Spleen (tissue), 11 donors: Measurements from ENCODE around the gene ZDHHC7. TPM values are rescaled to one million over a fixed set of nuclear protein-coding genes. Genes with fewer than 3 reads are reported as not detected.

Source experiments
- DNase-seq: peaks from one replicate; pipeline ENCODE4 v3.0.0-alpha.2; 2020
- H3K27ac ChIP-seq, 8 donors: fragments of 200-600 bp; sonication (generic) in 7 of 8; 1 replicate in 4 of 8; 2 replicates in 4 of 8; pipeline versions ENCODE4 v1.5.0 to v1.8.0; 2016 to 2021; ENCODE audit warnings: inconsistent platforms in 4 of 8, mild to moderate bottlenecking in 4 of 8, moderate library complexity in 1 of 8
- H3K27me3 ChIP-seq, 7 donors: fragments of 200-600 bp; sonication (generic) in 6 of 7; replicated peaks in 1 of 7; 1 replicate in 4 of 7; 2 replicates in 3 of 7; pipeline versions ENCODE4 v1.5.0 to v1.8.0; 2016 to 2021; ENCODE audit warnings: inconsistent platforms in 3 of 7, mild to moderate bottlenecking in 1 of 7
- H3K36me3 ChIP-seq, 6 donors: fragments of 200-600 bp; sonication (generic) in 5 of 6; 1 replicate in 4 of 6; 2 replicates in 2 of 6; pipeline versions ENCODE4 v1.5.0 to v1.8.0; 2016 to 2021; ENCODE audit warnings: inconsistent platforms in 2 of 6
- H3K4me1 ChIP-seq, 6 donors: fragments of 200-600 bp; sonication (generic) in 5 of 6; 1 replicate in 3 of 6; 2 replicates in 3 of 6; pipeline versions ENCODE4 v1.5.0 to v1.8.0; 2016 to 2021; ENCODE audit warnings: inconsistent platforms in 3 of 6
- H3K4me3 ChIP-seq, 8 donors: fragments of 200-600 bp; sonication (generic) in 7 of 8; 1 replicate in 4 of 8; 2 replicates in 4 of 8; pipeline versions ENCODE4 v1.5.0 to v1.8.0; 2016 to 2021; ENCODE audit warnings: inconsistent platforms in 4 of 8, mild to moderate bottlenecking in 4 of 8, moderate library complexity in 2 of 8
- H3K9me3 ChIP-seq, 8 donors: fragments of 200-600 bp; sonication (generic) in 7 of 8; 1 replicate in 4 of 8; 2 replicates in 4 of 8; pipeline versions ENCODE4 v1.5.0 to v1.8.0; 2016 to 2021; ENCODE audit warnings: inconsistent platforms in 4 of 8
- CTCF ChIP-seq, 11 experiments: fragments of 200-600 bp in 7 of 11; fragments of 450-650 bp in 4 of 11; sonication (generic) in 4 of 11; IDR thresholded peaks in 8 of 11; conservative IDR thresholded peaks in 3 of 11; 1 replicate in 7 of 11; 2 replicates in 4 of 11; pipeline versions ENCODE4 v1.4.0 to v1.8.0; 2016 to 2021; ENCODE audit warnings: antibody characterized with exemption in 11 of 11, inconsistent platforms in 4 of 11, mild to moderate bottlenecking in 1 of 11
- POLR2A ChIP-seq, 3 donors: fragments of 450-650 bp; IDR thresholded peaks; one replicate each; pipeline ENCODE4 v1.5.1; 2017; ENCODE audit warnings: antibody characterized with exemption in 3 of 3, mild to moderate bottlenecking in 1 of 3
- POLR2AphosphoS5 ChIP-seq, 3 donors: sonication (generic); formaldehyde crosslinking; IDR thresholded peaks; one replicate each; pipeline ENCODE4 v1.5.1; 2017; ENCODE audit warnings: antibody characterized with exemption in 3 of 3
- WGBS, 5 donors: extraction: QIAGEN DNeasy Blood & Tissue Kit in 3 of 5; methylation state at CpG; one replicate each; pipeline versions ENCODE4 v1.1.5 to v1.1.7; 2013 to 2018; 5-methylcytosine and 5-hydroxymethylcytosine counted together
- intact Hi-C: fragments of 100-400 bp; cut with DNase I; formaldehyde crosslinking; loops from one replicate; pipeline ENCODE4 v1.15.0; 2023; ENCODE audit warnings: low total_unique reads
- polyA plus RNA-seq, 3 donors: library from polyadenylated mRNA; stranded (reverse); fragments of 200-250 nt; gene quantifications; one replicate each; pipeline ENCODE4 v1.2.1, GENCODE V29; 2013
- total RNA-seq, 7 donors: library from RNA; depleted of rRNA in 3 of 7; stranded (reverse); fragments of >200 nt in 3 of 7; fragmentation: NEBNext Ultra II Directional in 4 of 7; extraction: Animal tissue kit (Norgen Biotek cat#: 25700) in 4 of 7; gene quantifications; one replicate each; pipeline versions ENCODE4 v1.1.0 to v1.2.1, GENCODE V29; 2016 to 2021
- donor health status: healthy with polysubstance abuse.
- donor health status: DM: no; HTN: no; CAD: no; lungs with moderate emphysema.
- donor health status: DM: no; HTN: no; CAD: no.
- donor health status: Bipolar disorder and iron deficiency.
- donor health status: healthy.
- donor health status: DM: no; HTN: no; CAD: no.
- donor health status: DM: yes; HTN: yes; CAD: no.

Gene ZDHHC7
- total and polyA plus RNA-seq, 10 donors: 10.3 to 87.1 (median 49.4) TPM

DNA sequence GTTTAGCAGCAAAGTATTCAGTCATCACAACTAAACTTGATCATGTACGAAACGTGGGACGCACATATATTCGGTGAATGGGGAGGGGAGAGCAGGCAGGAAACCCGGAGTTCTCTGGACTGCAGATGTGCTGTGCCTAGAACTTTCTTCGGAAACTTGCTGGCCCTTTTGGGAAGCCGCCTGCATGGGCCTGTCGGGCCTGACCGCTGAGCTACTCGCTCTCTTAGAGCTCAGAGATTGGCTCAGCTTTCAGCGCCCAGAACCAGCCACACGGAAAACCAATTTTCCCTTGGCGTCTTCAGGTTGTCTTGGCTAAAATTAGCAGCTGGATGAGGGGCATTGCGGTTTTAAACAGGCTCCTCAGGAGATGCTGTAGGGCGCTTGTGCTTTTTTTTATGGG lies 38.1 kb downstream of the ZDHHC7 start:
- H3K4me1 ChIP-seq: peaks cover 0 to 25% (median 10%) of the 10 kb centered on the region in 6 donors
- TF ChIP-seq POLR2AphosphoS5 (IDR thresholded peaks at IDR 0.05) (peak in 1 of 3 donors; percentile 0), CTCF (IDR thresholded peaks at IDR 0.05 in 8 of 11, conservative IDR thresholded peaks at IDR 0.05 in 3 of 11) (no peak)
- intact Hi-C loops: loop anchor here (5.0 kb wide), 1 partner anchor 221 kb away; no protein-coding TSS in a partner anchor
- no peak for DNase-seq
- no peaks in the 10 kb centered on the region for H3K9me3 ChIP-seq
- H3K4me3 ChIP-seq: no peak overlapping the region
- 88 to 93% (median 92%) methylated on average over 15 of the region's 15 CpGs for WGBS, 5 donors
- peak overlapping the region in 1 of 8 donors; percentile 1 for H3K27ac ChIP-seq
- H3K27me3 ChIP-seq: peaks cover 0 to 7% (median 0%) of the 10 kb centered on the region in 7 donors
- H3K36me3 ChIP-seq: peaks cover 0 to 55% (median 49%) of the 10 kb centered on the region in 6 donors

- H3K27ac ChIP-seq: no peak overlapping the region
- TF ChIP-seq POLR2AphosphoS5 (IDR thresholded peaks at IDR 0.05) (peak; percentile 38 to 58 (median 50)), CTCF (IDR thresholded peaks at IDR 0.05 in 8 of 11, conservative IDR thresholded peaks at IDR 0.05 in 3 of 11) (peak; percentile 83 to 97 (median 95)), POLR2A (IDR thresholded peaks at IDR 0.05) (no peak)
- DNase-seq: peak; percentile 93
- H3K4me3 ChIP-seq: no peak overlapping the region
- peaks cover 0 to 29% (median 22%) of the 10 kb centered on the region in 6 donors for H3K36me3 ChIP-seq
- H3K9me3 ChIP-seq: no peaks in the 10 kb centered on the region
- intact Hi-C loops: loop anchor here (5.0 kb wide), 1 partner anchor 218 kb away; no protein-coding TSS in a partner anchor
- 21 to 43% (median 25%) methylated on average over 9 to 18 of the region's 18 CpGs for WGBS, 5 donors
- peaks cover 0 to 9% (median 3%) of the 10 kb centered on the region in 6 donors for H3K4me1 ChIP-seq
- H3K27me3 ChIP-seq: peaks cover 0 to 7% (median 0%) of the 10 kb centered on the region in 7 donors
These were observed 40.7 kb downstream of the ZDHHC7 start for GRCh38 chr16:84970447-84971127.

GRCh38 chr16:84967828-84968227 lies 43.5 kb downstream of the ZDHHC7 start:
- Histone ChIP-seq H3K9me3 (no peaks in the 10 kb centered on the region), H3K27ac (no peak overlapping the region), H3K4me3 (no peak overlapping the region), H3K36me3 (peaks cover 0 to 1% (median 0%) of the 10 kb centered on the region in 6 donors), H3K4me1 (peaks cover 0 to 9% (median 3%) of the 10 kb centered on the region in 6 donors), H3K27me3 (peaks cover 0 to 19% (median 0%) of the 10 kb centered on the region in 7 donors)
- 84 to 93% (median 86%) methylated on average over 16 of the region's 16 CpGs for WGBS, 5 donors
- no peak for DNase-seq
- TF ChIP-seq CTCF (IDR thresholded peaks at IDR 0.05 in 8 of 11, conservative IDR thresholded peaks at IDR 0.05 in 3 of 11) (no peak), POLR2A (IDR thresholded peaks at IDR 0.05) (no peak), POLR2AphosphoS5 (IDR thresholded peaks at IDR 0.05) (no peak)
- intact Hi-C loops: no loop called here
